K562 (cell line): Measurements from ENCODE around the gene EML1. TPM values are rescaled to one million over a fixed set of nuclear protein-coding genes. Genes with fewer than 3 reads are reported as not detected.

Source experiments
- ATAC-seq: fragments of 200-7000 bp; cut with Tn5 transposase; 3 replicates; pipeline ENCODE4 v1.9.1; 2020; ENCODE audit warnings: moderate library complexity
- BruUV-seq: library from RNA; stranded (reverse); fragments of 400-500 nt; replicated peaks from 2 replicates; lab custom pipeline; 2021; lab: Mats Ljungman, UMichigan
- CTCF ChIA-PET: fragments of 300-600 bp; formaldehyde crosslinking; extraction: SDS; loops from one replicate; lab custom pipeline; 2021; ENCODE audit warnings: low intra/inter-chr PET ratio; lab: Yijun Ruan, JAX
- POLR2A ChIA-PET: fragments of 300-600, 350-650 bp; sonication (Branson Sonifier 250); formaldehyde crosslinking; extraction: SDS; loops from one replicate; lab custom pipeline; 2021; ENCODE audit warnings: antibody characterized with exemption, inconsistent platforms; lab: Yijun Ruan, JAX
- DNase-seq, 4 experiments: peaks; one replicate each; pipeline versions ENCODE4 v3.0.0 to v3.0.0-alpha.2; 2011 to 2018; ENCODE audit warnings: low spot score in 3 of 4, mixed read lengths in 3 of 4; ENCODE audit errors: extremely low read depth in 1 of 4
- FAIRE-seq: peaks from 2 replicates; lab custom pipeline; 2011; peaks lifted over from hg19 to GRCh38; lab: Jason Lieb, UNC
- H2AFZ ChIP-seq: 2 replicates; pipeline ENCODE4 v1.6.0; 2011; ENCODE audit warnings: low read depth, low read length, control low read depth, inconsistent platforms
- H3K27ac ChIP-seq: fragments of 200-600 bp; 3 replicates; pipeline ENCODE4 v1.8.0; 2011; ENCODE audit warnings: low read depth, mild to moderate bottlenecking, control low read depth, inconsistent platforms, low read length, moderate library complexity, mixed read lengths; ENCODE audit errors: extremely low read depth
- H3K27me3 ChIP-seq, 2 experiments: fragments of 300-600 bp in 1 of 2; 2 replicates in 1 of 2; 3 replicates in 1 of 2; pipeline versions ENCODE4 v1.6.0 to v1.8.0; 2011; ENCODE audit warnings: inconsistent platforms in 2 of 2, low read length in 2 of 2, mild to moderate bottlenecking in 1 of 2, mixed read lengths in 1 of 2, moderate library complexity in 1 of 2; ENCODE audit not compliant: control insufficient read depth in 2 of 2, insufficient read depth in 2 of 2
- H3K36me3 ChIP-seq: fragments of 300-600 bp; 3 replicates; pipeline ENCODE4 v1.8.0; 2011; ENCODE audit warnings: mild to moderate bottlenecking, low read length, inconsistent platforms; ENCODE audit not compliant: control insufficient read depth, insufficient read depth
- H3K4me1 ChIP-seq, 2 experiments: fragments of 200-600 bp in 1 of 2; replicated peaks in 1 of 2; 2 replicates in 1 of 2; 3 replicates in 1 of 2; pipeline versions ENCODE4 v1.5.1 to v1.8.0; 2011; ENCODE audit warnings: inconsistent platforms in 2 of 2, low read length in 2 of 2, mild to moderate bottlenecking in 1 of 2, mixed read lengths in 1 of 2, moderate library complexity in 1 of 2; ENCODE audit not compliant: control insufficient read depth in 2 of 2, insufficient read depth in 2 of 2
- H3K4me2 ChIP-seq: 2 replicates; pipeline ENCODE4 v1.6.1; 2011; ENCODE audit warnings: low read length, control low read depth, inconsistent platforms, mixed read lengths; ENCODE audit not compliant: insufficient read depth
- H3K4me3 ChIP-seq: fragments of 200-600 bp; sonication (generic), shearing (Covaris generic); 2 replicates; pipeline ENCODE4 v1.5.1; 2016; ENCODE audit warnings: control low read depth, inconsistent platforms
- H3K79me2 ChIP-seq: fragments of 200-600 bp; 3 replicates; pipeline ENCODE4 v1.8.0; 2011; ENCODE audit warnings: low read length, inconsistent platforms; ENCODE audit not compliant: control insufficient read depth, insufficient read depth
- H3K9ac ChIP-seq, 2 experiments: 2 replicates each; pipeline versions ENCODE4 v1.6.0 to v1.6.1; 2011; ENCODE audit warnings: low read depth in 2 of 2, low read length in 2 of 2, control low read depth in 1 of 2, inconsistent platforms in 1 of 2, mild to moderate bottlenecking in 1 of 2, mixed read lengths in 1 of 2; ENCODE audit not compliant: insufficient read depth in 1 of 2
- H3K9me1 ChIP-seq: one replicate; pipeline ENCODE4 v1.6.0; 2011; ENCODE audit warnings: inconsistent platforms, mild to moderate bottlenecking, low read length, moderate library complexity; ENCODE audit not compliant: control insufficient read depth, insufficient read depth
- H3K9me3 ChIP-seq: replicated peaks from 2 replicates; pipeline ENCODE4 v1.5.1; 2011; ENCODE audit warnings: low read depth, low read length, inconsistent platforms; ENCODE audit not compliant: control insufficient read depth, insufficient read depth
- H4K20me1 ChIP-seq: replicated peaks from 2 replicates; pipeline ENCODE4 v1.6.1; 2011; ENCODE audit warnings: low read length, inconsistent platforms, mixed read lengths; ENCODE audit not compliant: control insufficient read depth, insufficient read depth
- FIP1L1 ChIP-seq: fragments of 200-400 bp; formaldehyde crosslinking; IDR thresholded peaks from 2 replicates; pipeline ENCODE4 v1.6.1; 2018; ENCODE audit warnings: mild to moderate bottlenecking, low read depth, low read length; ENCODE audit not compliant: poor library complexity, severe bottlenecking
- HIVEP1 ChIP-seq: fragments of 250-450 bp; sonication (Bioruptor Pico); IDR thresholded peaks from 2 replicates; pipeline ENCODE4 v1.4.0; 2020; ENCODE audit warnings: mild to moderate bottlenecking
- IFI16 ChIP-seq: fragments of 250-450 bp; sonication (Bioruptor Pico); IDR thresholded peaks from 2 replicates; pipeline ENCODE4 v2.1.2; 2022; ENCODE audit warnings: mild to moderate bottlenecking, inconsistent platforms
- MEF2D ChIP-seq: conservative IDR thresholded peaks from 2 replicates; pipeline ENCODE4 v1.6.1; 2016; ENCODE audit warnings: low read depth, missing genetic modification characterization, missing compliant biosample characterization
- RBM14 ChIP-seq: fragments of 200-400 bp; formaldehyde crosslinking; IDR thresholded peaks from 2 replicates; pipeline ENCODE4 v1.6.1; 2018; ENCODE audit warnings: low read depth, mild to moderate bottlenecking, low read length, moderate library complexity, borderline replicate concordance; ENCODE audit not compliant: insufficient read depth
- SMARCA5 ChIP-seq: fragments of 450-650 bp; IDR thresholded peaks from 2 replicates; pipeline ENCODE4 v1.6.1; 2016
- XRCC5 ChIP-seq: fragments of 200-400 bp; formaldehyde crosslinking; IDR thresholded peaks from 2 replicates; pipeline ENCODE4 v1.6.1; 2017; ENCODE audit warnings: low read depth, mild to moderate bottlenecking, low read length
- ZNF696 ChIP-seq: fragments of 250-450 bp; sonication (Bioruptor Pico); conservative IDR thresholded peaks from 2 replicates; pipeline ENCODE4 v1.4.0; 2020; ENCODE audit warnings: mild to moderate bottlenecking, moderate library complexity
- ZNF766 ChIP-seq: fragments of 200-800 bp; sonication (Bioruptor generic); conservative IDR thresholded peaks from 2 replicates; pipeline ENCODE4 v1.6.1; 2016; ENCODE audit warnings: missing genetic modification characterization, missing compliant biosample characterization
- whole genome bisulfite sequencing: fragments of 100-300 bp; shearing (Covaris generic); methylation state at CpG from one replicate; pipeline ENCODE4 v1.1.6; 2016; ENCODE audit warnings: low coverage, mixed read lengths; ENCODE audit not compliant: insufficient coverage; ENCODE audit errors: missing lambda C conversion rate; 5-methylcytosine and 5-hydroxymethylcytosine counted together
- in situ Hi-C: fragments of 300-500 bp; cut with MboI; formaldehyde crosslinking; loops from 4 replicates; pipeline ENCODE4 v1.15.0; 2018; ENCODE audit warnings: inconsistent platforms, mixed read lengths
- intact Hi-C: fragments of 100-400 bp; cut with micrococcal nuclease; formaldehyde crosslinking; loops from 2 replicates; pipeline ENCODE4 v1.14.2; 2022
- polyA plus RNA-seq, 8 experiments: library from polyadenylated mRNA; depleted of rRNA in 4 of 8; stranded (reverse) in 5 of 8; unstranded in 3 of 8; fragments of >200 nt; fragmentation: Nextera tagmentation in 2 of 8; fragmentation: Illumina TruSeq in 1 of 8; extraction: Ambion mirVana in 2 of 8; extraction: Trizol in 1 of 8; gene quantifications; 2 replicates each; pipeline versions ENCODE4 v1.2.1 to v1.2.3, GENCODE V29; 2011 to 2014; ENCODE audit warnings: inconsistent platforms in 1 of 8, missing spikeins in 1 of 8
- total RNA-seq, 7 experiments: library from RNA; depleted of rRNA in 6 of 7; stranded (reverse); fragments of >200 nt in 6 of 7; fragmentation: Illumina TruSeq in 2 of 7; extraction: Trizol in 2 of 7; gene quantifications; 2 replicates each; pipeline versions ENCODE4 v1.2.1 to v1.2.3, GENCODE V29; 2011 to 2021; ENCODE audit warnings: low replicate concordance in 1 of 7
- TF ChIP-seq, protein P1 (sequence below): IDR thresholded peaks from 2 replicates; pipeline ENCODE4 v1.6.1; 2012; ENCODE audit warnings: low read depth, low read length, improper control_type of control experiment, borderline replicate concordance
- TF ChIP-seq, protein P2 (sequence below): fragments of 450-650 bp; IDR thresholded peaks from 2 replicates; pipeline ENCODE4 v1.6.1; 2018; ENCODE audit not compliant: partially characterized antibody
- TF ChIP-seq, protein P3 (sequence below): fragments of 250-450 bp; sonication (Bioruptor Pico); IDR thresholded peaks from 2 replicates; pipeline ENCODE4 v1.8.0; 2022; ENCODE audit warnings: moderate library complexity, mild to moderate bottlenecking, inconsistent platforms
- TF ChIP-seq, protein P4 (sequence below): sonication (generic); formaldehyde crosslinking; IDR thresholded peaks from 2 replicates; pipeline ENCODE4 v1.8.0; 2022; ENCODE audit warnings: mild to moderate bottlenecking, missing genetic modification reagents

EML1 gene
- total and polyA plus RNA-seq, 9 of the 15 experiments (the other 6 are each of a cell fraction or from before 2014, with no cell fraction given), result 0.01 to 0.35 (median 0.07) TPM; not detected in 2

DNA sequence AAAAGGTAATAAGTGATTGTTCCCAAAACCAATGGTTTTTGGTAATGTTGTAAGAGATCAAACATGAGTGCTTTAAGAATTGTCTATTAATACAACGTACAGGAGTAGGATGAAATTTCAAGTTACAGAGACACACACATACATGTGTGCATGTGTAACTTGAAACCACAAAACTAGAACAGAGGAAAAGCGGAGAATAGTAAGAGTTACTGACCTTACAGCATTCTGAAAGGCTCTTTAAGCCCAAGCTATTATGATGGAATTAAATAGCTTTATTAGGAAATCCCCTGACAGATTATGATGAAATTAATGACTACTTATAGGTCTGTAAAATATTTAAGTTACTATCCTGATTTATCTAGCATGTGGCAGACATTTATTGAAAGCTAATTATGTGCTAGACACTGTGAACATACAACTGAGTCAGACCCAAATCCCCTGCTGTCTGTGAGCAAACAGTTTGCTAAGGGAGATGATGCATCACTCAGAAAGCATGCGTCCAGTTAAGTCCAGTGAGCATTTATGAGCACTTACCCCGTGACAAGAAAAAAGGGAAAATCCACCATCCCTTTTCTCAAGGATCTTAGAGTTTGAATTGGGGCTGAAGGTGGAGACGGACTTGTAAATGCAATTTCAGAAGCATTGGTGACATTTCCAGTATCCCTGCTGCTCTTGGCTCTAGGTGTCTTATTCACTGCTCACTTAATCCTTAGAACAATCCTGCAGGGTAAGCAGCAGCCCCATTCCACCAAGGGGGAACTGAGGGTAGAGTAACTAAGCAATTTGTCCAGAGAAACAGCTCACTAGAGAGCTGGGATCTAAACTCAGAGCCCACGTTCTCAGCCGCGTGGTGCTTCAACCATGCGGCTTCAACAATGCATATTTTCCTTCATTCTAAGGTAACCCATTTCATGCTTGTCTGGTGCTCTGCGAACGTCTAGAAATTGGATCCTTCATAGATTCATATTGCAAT is 117.4 kb downstream of the EML1 start:
- CTCF ChIA-PET, result no interaction called here
- DNase-seq, result no peak
- TF ChIP-seq ZNF696 (CRISPR knock-in tag) (no peak), IFI16 (CRISPR knock-in tag) (no peak), HIVEP1 (CRISPR knock-in tag) (no peak), SMARCA5 (no peak), FIP1L1 (no peak), MEF2D (tag) (no peak), XRCC5 (no peak), RBM14 (no peak), ZNF766 (CRISPR knock-in tag) (no peak)
- TF ChIP-seq, protein P1, sequence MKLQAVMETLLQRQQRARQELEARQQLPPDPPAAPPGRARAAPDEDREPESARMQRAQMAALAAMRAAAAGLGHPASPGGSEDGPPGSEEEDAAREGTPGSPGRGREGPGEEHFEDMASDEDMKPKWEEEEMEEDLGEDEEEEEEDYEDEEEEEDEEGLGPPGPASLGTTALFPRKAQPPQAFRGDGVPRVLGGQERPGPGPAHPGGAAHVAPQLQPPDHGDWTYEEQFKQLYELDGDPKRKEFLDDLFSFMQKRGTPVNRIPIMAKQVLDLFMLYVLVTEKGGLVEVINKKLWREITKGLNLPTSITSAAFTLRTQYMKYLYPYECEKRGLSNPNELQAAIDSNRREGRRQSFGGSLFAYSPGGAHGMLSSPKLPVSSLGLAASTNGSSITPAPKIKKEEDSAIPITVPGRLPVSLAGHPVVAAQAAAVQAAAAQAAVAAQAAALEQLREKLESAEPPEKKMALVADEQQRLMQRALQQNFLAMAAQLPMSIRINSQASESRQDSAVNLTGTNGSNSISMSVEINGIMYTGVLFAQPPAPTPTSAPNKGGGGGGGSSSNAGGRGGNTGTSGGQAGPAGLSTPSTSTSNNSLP, result no peak
- TF ChIP-seq, protein P2, sequence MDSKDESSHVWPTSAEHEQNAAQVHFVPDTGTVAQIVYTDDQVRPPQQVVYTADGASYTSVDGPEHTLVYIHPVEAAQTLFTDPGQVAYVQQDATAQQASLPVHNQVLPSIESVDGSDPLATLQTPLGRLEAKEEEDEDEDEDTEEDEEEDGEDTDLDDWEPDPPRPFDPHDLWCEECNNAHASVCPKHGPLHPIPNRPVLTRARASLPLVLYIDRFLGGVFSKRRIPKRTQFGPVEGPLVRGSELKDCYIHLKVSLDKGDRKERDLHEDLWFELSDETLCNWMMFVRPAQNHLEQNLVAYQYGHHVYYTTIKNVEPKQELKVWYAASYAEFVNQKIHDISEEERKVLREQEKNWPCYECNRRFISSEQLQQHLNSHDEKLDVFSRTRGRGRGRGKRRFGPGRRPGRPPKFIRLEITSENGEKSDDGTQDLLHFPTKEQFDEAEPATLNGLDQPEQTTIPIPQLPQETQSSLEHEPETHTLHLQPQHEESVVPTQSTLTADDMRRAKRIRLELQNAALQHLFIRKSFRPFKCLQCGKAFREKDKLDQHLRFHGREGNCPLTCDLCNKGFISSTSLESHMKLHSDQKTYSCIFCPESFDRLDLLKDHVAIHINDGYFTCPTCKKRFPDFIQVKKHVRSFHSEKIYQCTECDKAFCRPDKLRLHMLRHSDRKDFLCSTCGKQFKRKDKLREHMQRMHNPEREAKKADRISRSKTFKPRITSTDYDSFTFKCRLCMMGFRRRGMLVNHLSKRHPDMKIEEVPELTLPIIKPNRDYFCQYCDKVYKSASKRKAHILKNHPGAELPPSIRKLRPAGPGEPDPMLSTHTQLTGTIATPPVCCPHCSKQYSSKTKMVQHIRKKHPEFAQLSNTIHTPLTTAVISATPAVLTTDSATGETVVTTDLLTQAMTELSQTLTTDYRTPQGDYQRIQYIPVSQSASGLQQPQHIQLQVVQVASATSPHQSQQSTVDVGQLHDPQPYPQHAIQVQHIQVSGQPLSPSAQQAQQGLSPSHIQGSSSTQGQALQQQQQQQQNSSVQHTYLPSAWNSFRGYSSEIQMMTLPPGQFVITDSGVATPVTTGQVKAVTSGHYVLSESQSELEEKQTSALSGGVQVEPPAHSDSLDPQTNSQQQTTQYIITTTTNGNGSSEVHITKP, result no peak
- TF ChIP-seq, protein P3, sequence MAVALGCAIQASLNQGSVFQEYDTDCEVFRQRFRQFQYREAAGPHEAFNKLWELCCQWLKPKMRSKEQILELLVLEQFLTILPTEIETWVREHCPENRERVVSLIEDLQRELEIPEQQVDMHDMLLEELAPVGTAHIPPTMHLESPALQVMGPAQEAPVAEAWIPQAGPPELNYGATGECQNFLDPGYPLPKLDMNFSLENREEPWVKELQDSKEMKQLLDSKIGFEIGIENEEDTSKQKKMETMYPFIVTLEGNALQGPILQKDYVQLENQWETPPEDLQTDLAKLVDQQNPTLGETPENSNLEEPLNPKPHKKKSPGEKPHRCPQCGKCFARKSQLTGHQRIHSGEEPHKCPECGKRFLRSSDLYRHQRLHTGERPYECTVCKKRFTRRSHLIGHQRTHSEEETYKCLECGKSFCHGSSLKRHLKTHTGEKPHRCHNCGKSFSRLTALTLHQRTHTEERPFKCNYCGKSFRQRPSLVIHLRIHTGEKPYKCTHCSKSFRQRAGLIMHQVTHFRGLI (CRISPR knock-in tag), result no peak
- TF ChIP-seq, protein P4, sequence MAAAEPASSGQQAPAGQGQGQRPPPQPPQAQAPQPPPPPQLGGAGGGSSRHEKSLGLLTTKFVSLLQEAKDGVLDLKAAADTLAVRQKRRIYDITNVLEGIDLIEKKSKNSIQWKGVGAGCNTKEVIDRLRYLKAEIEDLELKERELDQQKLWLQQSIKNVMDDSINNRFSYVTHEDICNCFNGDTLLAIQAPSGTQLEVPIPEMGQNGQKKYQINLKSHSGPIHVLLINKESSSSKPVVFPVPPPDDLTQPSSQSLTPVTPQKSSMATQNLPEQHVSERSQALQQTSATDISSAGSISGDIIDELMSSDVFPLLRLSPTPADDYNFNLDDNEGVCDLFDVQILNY, result no peak

More for the DNA sequence above, 117.4 kb downstream of the EML1 start:
- no peak overlapping the region for H3K4me3 ChIP-seq
- H3K9me1 ChIP-seq, result no peaks in the 10 kb centered on the region
- H2AFZ ChIP-seq, result no peak overlapping the region
- FAIRE-seq, result no peak
- H4K20me1 ChIP-seq, result no peaks in the 10 kb centered on the region
- no peak overlapping the region for H3K9ac ChIP-seq
- H3K36me3 ChIP-seq, result no peaks in the 10 kb centered on the region
- WGBS, result 1% methylated on average over 11 of the region's 11 CpGs
- in situ Hi-C loops (no loop called here), intact Hi-C loops (no loop called here)
- H3K27me3 ChIP-seq, result peaks cover 13 to 31% of the 10 kb centered on the region in 2 experiments
- POLR2A ChIA-PET, result no interaction called here
- no TSS peak for BruUV-seq
- no peaks in the 10 kb centered on the region for H3K79me2 ChIP-seq
- H3K27ac ChIP-seq, result no peak overlapping the region
- no peak overlapping the region for H3K4me2 ChIP-seq
- no peaks in the 10 kb centered on the region for H3K9me3 ChIP-seq
- peaks cover 0 to 4% of the 10 kb centered on the region in 2 experiments; a peak in 2 of 5 replicates for H3K4me1 ChIP-seq
- ATAC-seq, result no peak
